Lung microvascular endothelial cell (primary cell): ENCODE measurements around the gene CASKIN1. TPM values are rescaled to one million over a fixed set of nuclear protein-coding genes. Genes with fewer than 3 reads are reported as not detected.

ENCODE experiments used
- DNase-seq, 2 donors: peaks; one replicate each; pipeline versions ENCODE4 v3.0.0 to v3.0.0-alpha.2; 2010; ENCODE audit warnings: low read depth in 2 of 2
- total RNA-seq: library from RNA; depleted of rRNA; stranded (reverse); fragments of >200 nt; gene quantifications from 2 replicates; pipeline ENCODE4 v1.2.1, GENCODE V29; 2014

Gene CASKIN1
- total RNA-seq, 1 donor from 2014 or later = under 0.01 TPM

DNA sequence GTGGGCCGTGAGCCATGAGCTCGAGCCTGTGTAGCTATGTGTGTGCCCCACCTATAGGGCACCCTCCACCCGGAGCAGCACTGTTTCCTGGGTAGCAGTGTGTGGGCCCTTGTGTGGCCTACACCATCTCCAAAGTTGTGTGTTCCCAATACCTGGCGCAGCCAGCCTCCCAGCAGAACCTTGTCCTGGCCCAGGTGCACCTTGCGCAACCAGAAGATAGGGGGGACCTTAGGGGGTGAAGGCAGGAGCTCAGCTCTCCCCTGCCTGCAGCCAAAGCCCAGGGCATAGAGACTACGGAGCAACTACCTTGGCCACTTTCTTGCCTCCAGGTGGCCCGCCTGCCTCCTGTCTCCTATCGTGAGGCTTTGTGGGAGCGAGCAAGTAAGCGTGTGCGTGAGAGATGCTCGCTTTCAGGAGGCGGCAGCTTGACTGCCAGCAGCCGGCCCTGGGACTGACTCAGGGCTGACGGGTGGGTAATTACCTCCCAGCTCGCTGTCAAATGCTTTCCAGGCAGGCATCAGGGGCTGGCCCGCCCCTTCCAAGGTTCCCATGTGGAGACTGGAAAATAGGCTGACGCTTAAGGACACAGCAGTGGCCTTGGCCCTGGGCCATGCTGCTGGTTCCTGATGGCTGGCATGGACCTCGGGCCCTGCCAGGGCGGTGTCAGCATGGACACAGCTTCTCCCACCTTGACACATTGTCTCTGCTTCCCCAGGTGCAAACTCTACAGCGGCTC is 21.8 kb downstream of the CASKIN1 start:
- no peak for DNase-seq

DNA sequence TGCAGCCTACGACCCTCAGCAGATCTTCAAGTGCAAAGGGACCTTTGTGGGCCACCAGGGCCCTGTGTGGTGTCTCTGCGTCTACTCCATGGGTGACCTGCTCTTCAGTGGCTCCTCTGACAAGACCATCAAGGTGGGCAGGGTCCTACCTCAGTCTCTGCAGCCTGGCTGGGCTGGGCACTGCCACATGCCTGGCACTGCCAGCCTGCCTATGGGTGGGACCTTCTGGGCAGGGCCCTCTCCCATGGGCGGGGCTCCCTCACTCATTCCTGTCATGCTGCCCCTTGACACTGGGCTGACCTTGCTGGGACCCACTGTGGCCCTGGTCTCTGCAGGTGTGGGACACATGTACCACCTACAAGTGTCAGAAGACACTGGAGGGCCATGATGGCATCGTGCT is 22.5 kb downstream of the CASKIN1 start:
- DNase-seq = no peak

- DNase-seq = no peak
Observed at GRCh38 chr16:2173366-2173765, 23.0 kb downstream of the CASKIN1 start.

GRCh38 chr16:2172688-2173335 is 23.6 kb downstream of the CASKIN1 start:
- no peak for DNase-seq

- no peak for DNase-seq
Observed at GRCh38 chr16:2171601-2172178, 24.7 kb downstream of the CASKIN1 start.

DNA sequence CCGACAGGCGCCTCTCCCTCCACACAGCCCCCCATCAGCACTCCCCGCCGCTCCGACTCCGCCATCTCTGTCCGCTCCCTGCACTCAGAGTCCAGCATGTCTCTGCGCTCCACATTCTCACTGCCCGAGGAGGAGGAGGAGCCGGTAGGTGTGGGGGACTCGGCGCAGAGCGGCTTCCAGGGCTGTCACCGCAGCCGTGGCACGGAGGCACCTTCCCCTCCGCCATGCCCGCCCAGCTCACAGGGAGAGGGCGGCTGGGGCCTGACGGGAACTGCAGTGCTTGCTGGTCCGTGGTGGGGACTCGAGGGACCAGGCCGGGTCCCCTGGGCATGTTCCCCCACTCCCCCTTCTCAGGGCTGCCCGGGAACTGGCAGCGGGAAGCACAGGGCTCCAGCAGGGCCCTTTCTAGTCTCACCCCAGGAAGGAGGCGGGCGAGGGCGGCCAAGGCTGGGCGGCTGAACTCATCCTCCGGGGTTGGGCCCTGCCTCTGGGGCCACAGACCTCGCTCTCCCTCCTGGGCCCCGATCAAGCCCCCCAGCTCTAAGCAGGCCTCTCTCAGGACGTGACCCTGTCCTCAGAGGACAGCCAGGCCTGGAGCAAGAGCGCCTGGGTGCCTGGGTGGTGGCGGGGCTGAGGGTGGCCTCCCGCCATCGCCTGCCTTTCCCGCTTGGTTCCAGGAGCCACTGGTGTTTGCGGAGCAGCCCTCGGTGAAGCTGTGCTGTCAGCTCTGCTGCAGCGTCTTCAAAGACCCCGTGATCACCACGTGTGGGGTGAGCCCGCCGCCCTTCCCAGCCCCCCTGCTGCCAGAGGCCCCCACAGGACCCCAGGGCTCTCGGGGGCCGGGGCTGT is 25.6 kb downstream of the CASKIN1 start:
- peak; percentile 55 to 61 for DNase-seq

DNA sequence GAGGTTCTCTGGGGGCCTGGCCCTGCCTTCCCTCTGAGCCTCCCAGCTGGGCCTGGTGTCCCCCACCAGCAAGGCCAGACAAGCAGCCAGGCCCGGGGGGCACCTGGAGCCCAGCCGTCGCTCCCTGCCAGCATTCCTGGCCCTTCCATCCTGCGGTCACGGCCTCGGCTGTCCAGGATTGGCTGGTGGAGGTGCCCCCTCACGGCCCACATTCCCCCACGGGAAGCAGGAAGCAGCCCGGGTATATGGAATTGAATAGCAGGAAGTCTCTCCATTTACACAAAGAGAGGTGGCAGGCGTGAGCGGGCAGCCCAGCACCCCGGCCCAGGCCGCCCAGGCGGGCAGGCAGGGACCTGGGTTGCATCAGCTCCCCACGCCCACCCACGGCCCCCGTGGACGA is 26.3 kb downstream of the CASKIN1 start:
- DNase-seq = peak; percentile 88 to 96

DNA sequence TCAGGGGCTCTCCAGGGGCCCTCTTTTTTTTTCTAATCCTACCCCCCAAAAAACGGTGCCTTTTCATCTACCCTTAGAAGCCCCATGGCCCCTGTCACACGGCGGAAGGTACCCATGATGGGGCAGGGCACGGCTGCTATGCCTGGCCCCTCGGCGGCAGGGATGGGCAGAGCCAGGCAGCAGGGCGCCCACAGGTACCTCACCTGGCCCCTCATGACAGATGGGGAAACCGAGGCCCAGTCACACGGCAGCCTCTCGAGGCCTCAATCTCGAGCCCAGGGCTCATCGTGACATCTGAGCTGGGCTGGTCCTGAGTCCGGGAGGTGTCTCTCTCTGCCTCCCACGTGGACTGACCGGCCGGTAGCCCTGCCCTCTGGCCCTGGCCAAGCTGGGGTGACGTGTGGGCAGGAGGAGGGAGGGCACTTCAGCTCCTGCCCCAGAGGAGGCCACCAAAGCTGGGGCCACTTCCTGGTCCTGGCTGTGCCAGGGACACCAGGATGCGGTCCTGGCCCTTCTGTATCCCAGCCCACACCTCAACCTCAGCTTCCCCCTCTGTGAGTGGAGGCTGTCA is 29.3 kb downstream of the CASKIN1 start:
- no peak for DNase-seq

DNA sequence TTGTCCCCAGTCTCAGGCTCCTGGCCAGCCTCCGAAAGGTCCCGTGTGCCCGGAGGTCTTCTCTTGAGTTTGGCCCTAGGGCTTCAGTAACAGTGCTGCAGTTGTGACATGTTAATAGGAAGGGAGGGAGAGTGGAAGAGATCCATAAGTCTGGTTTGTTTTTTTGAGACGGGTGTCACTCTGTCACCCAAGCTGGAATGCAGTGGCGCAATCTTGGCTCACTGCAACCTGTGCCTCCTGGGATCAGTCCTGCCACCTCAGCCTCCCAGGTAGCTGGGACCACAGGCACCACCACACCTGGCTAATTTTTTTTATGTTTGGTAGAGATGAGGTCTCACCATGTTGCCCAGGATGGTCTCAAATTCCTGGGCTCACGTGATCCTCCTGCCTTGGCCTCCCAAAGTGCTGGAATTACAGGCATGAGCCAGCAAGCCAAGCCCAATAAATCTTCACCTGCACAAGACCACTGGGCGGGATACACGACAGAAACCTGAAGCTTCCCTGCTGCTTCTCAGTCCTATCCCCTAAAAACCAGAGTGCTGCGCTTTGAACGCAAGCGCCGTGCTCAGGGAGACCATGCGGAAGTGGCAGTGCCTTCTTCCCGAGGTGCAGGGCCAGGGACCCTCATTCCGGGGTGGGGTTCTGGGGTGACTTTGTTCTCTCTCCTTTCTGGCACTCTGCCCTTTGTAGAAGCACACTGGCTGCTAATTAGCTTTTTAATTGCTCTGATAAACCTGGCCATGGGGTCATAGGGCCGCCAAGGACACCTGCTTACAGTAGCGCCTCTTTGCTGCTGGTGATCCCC is 29.9 kb downstream of the CASKIN1 start:
- DNase-seq = no peak

GRCh38 chr16:2165861-2166260 is 30.5 kb downstream of the CASKIN1 start:
- no peak for DNase-seq

DNA sequence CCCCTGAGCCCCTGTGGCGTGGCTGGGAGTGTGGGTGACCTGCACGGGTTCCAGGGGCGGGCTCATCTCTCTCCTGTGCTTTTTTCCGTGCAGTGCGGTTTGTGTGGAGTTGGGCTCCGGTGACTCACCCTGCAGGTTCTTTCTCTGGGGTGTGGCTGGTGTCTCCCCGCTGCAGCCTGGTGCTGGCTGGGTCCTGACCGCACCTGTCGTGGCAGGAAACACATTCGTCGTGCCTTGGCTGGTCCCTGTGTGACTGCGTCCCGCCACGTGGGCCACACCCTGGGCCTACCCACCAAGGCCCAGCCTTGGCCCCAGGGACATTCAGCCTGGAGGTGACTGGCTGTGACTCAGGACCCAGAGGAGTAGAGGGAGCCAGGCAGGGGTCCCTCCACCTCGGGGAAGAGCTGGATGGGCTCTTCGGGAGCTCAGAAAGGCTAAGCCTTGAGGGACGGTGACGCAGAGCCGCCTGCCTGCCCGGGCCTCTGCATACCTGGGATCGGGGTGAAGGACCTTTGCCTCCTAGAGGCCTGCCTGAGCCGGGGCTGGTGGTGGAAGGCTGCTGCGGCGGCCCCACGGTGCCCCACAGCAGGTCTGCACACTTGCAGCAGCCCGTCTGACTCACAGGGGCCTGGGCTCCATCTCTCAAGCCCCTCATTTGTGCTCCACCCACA is 33.1 kb downstream of the CASKIN1 start:
- DNase-seq = no peak

DNA sequence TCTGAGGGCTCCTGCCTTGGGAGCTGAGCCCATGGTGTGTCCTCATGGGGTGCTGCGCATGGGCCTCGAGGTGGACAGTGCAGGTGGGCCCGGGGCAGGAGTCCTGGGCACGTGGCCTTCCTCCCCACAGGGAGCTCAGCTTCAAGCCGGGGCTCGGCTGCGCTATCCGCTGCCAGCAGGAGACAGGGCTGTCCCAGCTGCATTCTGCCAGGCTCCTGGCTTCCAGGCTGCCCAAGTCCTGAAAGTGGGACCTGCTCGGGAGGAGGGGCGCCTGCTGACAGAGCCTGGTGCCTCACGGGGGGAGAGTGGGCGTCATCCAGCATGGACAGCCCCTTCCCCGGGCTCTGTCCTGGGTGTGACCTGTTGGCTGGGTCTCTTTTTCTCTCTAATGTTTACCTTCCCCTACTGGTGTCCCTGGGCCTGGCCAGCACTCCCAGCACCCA is 33.7 kb downstream of the CASKIN1 start:
- peak in 1 of 2 donors; percentile 52 for DNase-seq

GRCh38 chr16:2161911-2162310 is 34.5 kb downstream of the CASKIN1 start:
- DNase-seq = no peak

DNA sequence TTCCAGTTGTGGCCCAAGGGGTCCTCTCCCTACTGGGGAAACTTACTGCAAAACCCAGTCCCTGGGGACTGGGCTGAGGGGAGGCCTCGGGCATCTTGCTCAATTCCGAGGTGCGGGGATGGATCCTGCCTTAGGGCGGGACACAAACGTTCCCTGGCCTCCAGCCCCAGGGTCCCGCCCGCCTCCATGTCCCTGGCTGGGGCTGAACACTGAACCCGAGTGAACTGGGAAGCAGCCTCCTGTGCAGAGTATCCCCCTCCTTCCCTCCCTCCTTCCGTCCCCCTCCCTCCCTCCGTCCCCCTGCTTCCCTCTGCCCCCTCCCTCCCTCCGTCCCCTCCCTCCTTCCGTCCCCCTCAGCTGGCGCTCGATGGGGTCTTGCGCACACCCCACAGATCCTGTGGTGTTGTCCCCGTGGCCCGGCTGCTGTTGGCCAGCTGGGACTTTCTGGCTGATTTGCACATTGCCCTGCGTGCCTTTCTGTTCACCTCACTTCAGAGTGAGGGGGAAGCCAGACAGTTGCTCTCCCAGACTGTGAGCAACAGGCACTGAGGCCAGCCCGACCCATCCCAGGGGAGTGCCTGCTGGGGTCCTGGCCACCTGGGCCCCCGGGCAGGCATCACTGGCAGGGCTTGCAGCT is 35.4 kb downstream of the CASKIN1 start:
- DNase-seq = no peak

GRCh38 chr16:2159175-2159838 is 37.1 kb downstream of the CASKIN1 start:
- DNase-seq = peak; percentile 84 to 96

DNA sequence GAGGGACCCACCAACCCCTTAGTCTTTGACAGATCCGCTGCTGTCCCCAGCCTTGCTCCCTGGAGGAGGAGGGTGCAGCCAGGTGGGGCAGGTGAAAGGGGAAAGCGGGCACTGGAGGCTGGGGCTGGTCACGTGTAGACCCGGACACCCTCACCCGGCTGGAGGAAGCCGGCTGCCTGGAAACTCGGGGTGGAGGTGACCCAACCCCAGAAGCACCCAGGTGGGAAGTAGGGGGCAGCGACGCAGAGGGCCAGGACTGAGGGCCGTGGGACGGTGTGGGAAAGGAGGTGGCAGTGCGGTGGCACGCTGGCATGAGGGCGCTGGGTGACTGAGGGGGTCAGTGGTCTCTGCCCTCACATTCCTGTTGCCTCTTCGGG is 38.2 kb downstream of the CASKIN1 start:
- DNase-seq = no peak

DNA sequence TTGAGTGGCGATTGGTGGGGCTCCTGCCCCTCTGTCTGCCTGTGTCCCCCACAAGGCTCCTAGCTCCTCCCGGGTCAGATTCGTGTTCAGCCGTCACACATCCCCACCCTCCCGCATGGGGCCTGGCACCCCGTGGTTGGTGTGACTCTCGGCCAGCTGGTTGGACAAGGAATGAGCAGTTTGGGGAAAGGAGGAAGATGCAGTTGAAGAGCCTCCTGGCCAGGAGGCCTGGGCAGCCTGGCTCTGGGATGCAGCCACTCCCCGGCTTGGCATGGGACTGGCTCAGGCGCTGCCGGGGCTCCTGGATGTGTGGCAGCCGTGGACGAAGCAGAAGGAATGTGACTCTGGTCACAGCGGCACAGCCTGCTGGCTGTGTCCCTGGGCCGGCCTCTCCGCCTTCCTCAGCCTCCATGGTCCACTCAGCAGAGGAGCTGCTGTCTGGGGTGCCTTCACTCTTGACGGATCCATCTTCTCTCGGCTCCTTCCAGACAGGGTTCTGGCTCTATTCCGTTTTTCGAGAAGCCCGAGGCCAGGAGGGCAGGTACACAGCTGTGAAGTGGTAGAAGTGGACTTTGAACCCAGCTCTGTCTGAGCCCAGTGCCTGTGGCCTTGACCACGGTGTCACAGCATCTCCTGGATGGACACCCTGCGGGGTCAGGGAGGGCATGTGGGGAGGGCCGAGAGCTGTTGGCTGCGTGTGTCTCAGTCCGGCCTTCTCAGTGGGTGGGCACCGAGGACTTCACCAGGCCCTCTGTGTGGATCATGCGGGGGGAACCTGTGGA is 38.7 kb downstream of the CASKIN1 start:
- no peak for DNase-seq

DNA sequence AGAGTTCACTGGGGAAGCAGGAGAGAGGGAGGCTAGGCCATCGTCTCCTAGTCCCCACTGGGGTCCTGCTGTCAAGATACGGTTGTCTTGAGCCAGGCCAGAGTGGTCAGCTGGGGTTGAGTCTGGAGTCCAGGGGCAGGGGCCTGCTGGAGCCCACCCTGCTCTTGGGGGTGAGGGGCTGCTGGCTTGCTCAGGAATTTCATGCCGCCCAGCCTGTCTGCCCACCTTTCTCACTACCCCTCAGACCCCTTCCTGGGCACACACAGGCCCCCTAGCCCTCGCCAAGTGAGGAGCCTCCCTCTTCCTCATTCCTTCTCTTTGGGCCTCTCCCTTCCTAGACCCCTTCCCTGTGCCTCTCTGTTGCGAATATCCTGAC is 39.6 kb downstream of the CASKIN1 start:
- DNase-seq = no peak
